Endothelial cell of umbilical vein (primary cell): ENCODE data around the gene PTGER4.

ENCODE experiments used
- POLR2A ChIP-seq: IDR thresholded peaks from 2 replicates; pipeline ENCODE4 v1.6.1; 2012; ENCODE audit warnings: low read depth, mild to moderate bottlenecking, control low read depth, low read length
- POLR2AphosphoS5 ChIP-seq: IDR thresholded peaks from 2 replicates; pipeline ENCODE4 v1.6.1; 2012; ENCODE audit warnings: low read depth, mild to moderate bottlenecking, control low read depth, low read length, moderate library complexity; ENCODE audit not compliant: insufficient read depth
- TF ChIP-seq, protein P1 (sequence below), 2 donors: IDR thresholded peaks; 1 replicate in 1 of 2; 2 replicates in 1 of 2; pipeline ENCODE4 v1.5.1; 2011; ENCODE audit warnings: low read length in 2 of 2, mild to moderate bottlenecking in 2 of 2, moderate library complexity in 2 of 2, control low read depth in 1 of 2, inconsistent platforms in 1 of 2, low read depth in 1 of 2; ENCODE audit not compliant: insufficient read depth in 1 of 2; ENCODE audit errors: extremely low read depth in 1 of 2

DNA sequence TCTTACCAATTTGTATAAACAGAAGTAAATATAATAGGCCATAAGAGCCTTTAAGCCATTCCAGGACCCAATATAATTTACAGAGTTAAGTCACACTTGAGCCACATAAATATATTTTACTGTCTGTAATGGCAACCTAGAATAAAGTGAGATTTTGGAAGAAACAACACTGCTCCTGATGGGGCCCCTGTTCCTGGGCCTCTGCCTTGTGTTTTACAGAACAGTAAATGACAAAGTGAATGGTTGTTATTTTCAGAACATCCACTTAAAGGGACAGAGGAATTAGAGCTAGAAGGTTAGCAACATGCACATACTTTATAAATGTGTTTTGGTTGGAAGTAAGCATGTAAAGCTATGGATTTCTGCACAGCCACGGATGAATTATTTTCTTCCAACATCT is 3.6 kb downstream of the PTGER4 start:
- TF ChIP-seq, protein P1, sequence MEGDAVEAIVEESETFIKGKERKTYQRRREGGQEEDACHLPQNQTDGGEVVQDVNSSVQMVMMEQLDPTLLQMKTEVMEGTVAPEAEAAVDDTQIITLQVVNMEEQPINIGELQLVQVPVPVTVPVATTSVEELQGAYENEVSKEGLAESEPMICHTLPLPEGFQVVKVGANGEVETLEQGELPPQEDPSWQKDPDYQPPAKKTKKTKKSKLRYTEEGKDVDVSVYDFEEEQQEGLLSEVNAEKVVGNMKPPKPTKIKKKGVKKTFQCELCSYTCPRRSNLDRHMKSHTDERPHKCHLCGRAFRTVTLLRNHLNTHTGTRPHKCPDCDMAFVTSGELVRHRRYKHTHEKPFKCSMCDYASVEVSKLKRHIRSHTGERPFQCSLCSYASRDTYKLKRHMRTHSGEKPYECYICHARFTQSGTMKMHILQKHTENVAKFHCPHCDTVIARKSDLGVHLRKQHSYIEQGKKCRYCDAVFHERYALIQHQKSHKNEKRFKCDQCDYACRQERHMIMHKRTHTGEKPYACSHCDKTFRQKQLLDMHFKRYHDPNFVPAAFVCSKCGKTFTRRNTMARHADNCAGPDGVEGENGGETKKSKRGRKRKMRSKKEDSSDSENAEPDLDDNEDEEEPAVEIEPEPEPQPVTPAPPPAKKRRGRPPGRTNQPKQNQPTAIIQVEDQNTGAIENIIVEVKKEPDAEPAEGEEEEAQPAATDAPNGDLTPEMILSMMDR (IDR thresholded peaks at IDR 0.05; ENCODE audit: extremely low read depth in 1 of 2, insufficient read depth in 1 of 2, low read depth in 1 of 2, low read length in 2 of 2) = no peak
- TF ChIP-seq POLR2AphosphoS5 = no peak
- no peak for TF ChIP-seq POLR2A
